OCI-LY1 (cell line): ENCODE results near the gene PSTPIP2.

Experiments used
- H2AFZ ChIP-seq: fragments of 200-600 bp; sonication (generic), shearing (Covaris generic); 2 replicates; pipeline ENCODE4 v1.6.0; 2014; ENCODE audit warnings: antibody characterized with exemption, mild to moderate bottlenecking, low read length
- H3F3A ChIP-seq: fragments of 200-600 bp; sonication (generic), shearing (Covaris generic); 2 replicates; pipeline ENCODE4 v1.6.0; 2014; ENCODE audit warnings: mild to moderate bottlenecking, antibody characterized with exemption, low read length, moderate library complexity; ENCODE audit not compliant: insufficient read depth
- H3K27ac ChIP-seq: fragments of 200-600 bp; sonication (generic); 2 replicates; pipeline ENCODE4 v1.5.1; 2014; ENCODE audit warnings: low read length, mixed run types, mild to moderate bottlenecking, low read depth; ENCODE audit not compliant: poor library complexity, severe bottlenecking
- H3K27me3 ChIP-seq: fragments of 200-600 bp; sonication (generic); 2 replicates; pipeline ENCODE4 v1.6.0; 2014; ENCODE audit warnings: antibody characterized with exemption, mild to moderate bottlenecking, low read length, moderate library complexity; ENCODE audit not compliant: insufficient read depth
- H3K36me3 ChIP-seq: fragments of 200-600 bp; sonication (generic); 2 replicates; pipeline ENCODE4 v1.6.1; 2014; ENCODE audit warnings: mild to moderate bottlenecking, antibody characterized with exemption, low read length, moderate library complexity, mixed read lengths; ENCODE audit not compliant: insufficient read depth
- H3K4me1 ChIP-seq: fragments of 200-600 bp; sonication (generic); 2 replicates; pipeline ENCODE4 v1.5.1; 2014; ENCODE audit warnings: mild to moderate bottlenecking, low read length, moderate library complexity; ENCODE audit not compliant: insufficient read depth, severe bottlenecking
- H3K4me2 ChIP-seq: fragments of 200-600 bp; sonication (generic), shearing (Covaris generic); 2 replicates; pipeline ENCODE4 v1.6.1; 2014; ENCODE audit warnings: low read length
- H3K4me3 ChIP-seq: fragments of 200-600 bp; sonication (generic); 2 replicates; pipeline ENCODE4 v1.5.1; 2014; ENCODE audit warnings: low read length, low read depth, mild to moderate bottlenecking, mixed read lengths; ENCODE audit not compliant: poor library complexity, severe bottlenecking
- H3K79me2 ChIP-seq: fragments of 200-600 bp; shearing (Covaris generic); 2 replicates; pipeline ENCODE4 v1.6.1; 2016; ENCODE audit warnings: mixed run types, low read length, mixed read lengths; ENCODE audit not compliant: insufficient read depth
- H3K9ac ChIP-seq: fragments of 200-600 bp; sonication (generic), shearing (Covaris generic); 2 replicates; pipeline ENCODE4 v1.6.1; 2014; ENCODE audit warnings: mild to moderate bottlenecking, low read length, mixed read lengths
- H3K9me2 ChIP-seq: fragments of 200-600 bp; sonication (generic), shearing (Covaris generic); 2 replicates; pipeline ENCODE4 v1.6.1; 2014; ENCODE audit warnings: low read depth, mild to moderate bottlenecking, low read length, mixed read lengths
- H3K9me3 ChIP-seq: fragments of 200-600 bp; shearing (Covaris generic); 2 replicates; pipeline ENCODE4 v1.6.1; 2014; ENCODE audit warnings: low read length, mixed read lengths
- H4K20me1 ChIP-seq: fragments of 200-600 bp; sonication (generic), shearing (Covaris generic); 2 replicates; pipeline ENCODE4 v1.6.0; 2016; ENCODE audit warnings: mild to moderate bottlenecking, low read length; ENCODE audit not compliant: insufficient read depth
- EZH2 ChIP-seq: fragments of 200-600 bp; sonication (generic), shearing (Covaris generic); IDR thresholded peaks from 2 replicates; pipeline ENCODE4 v1.8.0; 2017; ENCODE audit warnings: borderline replicate concordance, mixed run types, mild to moderate bottlenecking, antibody characterized with exemption, low read length, moderate library complexity, mixed read lengths
- TF ChIP-seq, protein P1 (sequence below): fragments of 200-600 bp; sonication (generic), shearing (Covaris generic); IDR thresholded peaks from 2 replicates; pipeline ENCODE4 v1.5.1; 2017; ENCODE audit warnings: mild to moderate bottlenecking, antibody characterized with exemption, low read length, moderate library complexity, mixed read lengths

The PSTPIP2 gene

DNA sequence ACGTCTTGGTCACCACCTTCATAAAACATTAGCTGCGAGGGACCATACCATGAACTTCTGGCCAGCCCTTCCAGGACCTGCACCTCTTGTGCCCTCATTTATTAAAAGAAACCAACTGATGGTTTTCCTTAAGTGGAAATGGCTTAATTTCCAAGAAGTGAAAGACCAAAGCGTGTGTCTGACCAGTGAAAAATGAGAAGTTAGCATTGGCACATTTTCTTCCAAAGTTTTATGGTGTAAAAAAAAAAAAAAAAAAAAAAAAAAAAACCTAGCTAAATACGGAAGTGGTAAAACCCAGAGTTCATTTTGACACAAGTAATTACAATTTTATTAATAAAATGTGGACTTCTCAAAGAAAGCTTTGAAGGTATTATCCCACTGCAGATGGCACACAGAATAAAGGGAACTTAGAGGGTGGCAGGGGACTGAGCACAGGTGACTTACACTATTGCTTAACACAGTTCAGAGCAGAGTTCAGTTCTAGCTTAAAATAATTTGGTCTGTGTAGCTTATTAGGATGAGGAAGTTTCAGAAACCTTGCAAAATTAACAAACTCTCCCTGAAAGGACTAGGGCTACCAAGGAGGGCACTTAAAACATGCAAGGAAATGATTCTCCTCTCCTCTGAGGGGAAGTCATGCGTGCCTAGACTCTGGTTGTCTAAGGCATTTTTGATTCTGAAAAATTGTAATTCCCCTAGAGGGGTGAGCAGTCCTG is 62.8 kb downstream of the PSTPIP2 start:
- Histone ChIP-seq H3K27me3 (no peaks in the 10 kb centered on the region; the same call in 1 of the 2 replicates), H3K36me3 (no peaks in the 10 kb centered on the region), H4K20me1 (no peaks in the 10 kb centered on the region), H3F3A (no peaks in the 10 kb centered on the region), H2AFZ (no peak overlapping the region), H3K4me3 (no peak overlapping the region), H3K9ac (no peak overlapping the region), H3K27ac (no peak overlapping the region), H3K4me1 (peaks cover 6% of the 10 kb centered on the region), H3K79me2 (no peaks in the 10 kb centered on the region), H3K9me2 (no peaks in the 10 kb centered on the region), H3K4me2 (no peak overlapping the region), H3K9me3 (no peaks in the 10 kb centered on the region)
- TF ChIP-seq EZH2, result no peak
- TF ChIP-seq, protein P1, sequence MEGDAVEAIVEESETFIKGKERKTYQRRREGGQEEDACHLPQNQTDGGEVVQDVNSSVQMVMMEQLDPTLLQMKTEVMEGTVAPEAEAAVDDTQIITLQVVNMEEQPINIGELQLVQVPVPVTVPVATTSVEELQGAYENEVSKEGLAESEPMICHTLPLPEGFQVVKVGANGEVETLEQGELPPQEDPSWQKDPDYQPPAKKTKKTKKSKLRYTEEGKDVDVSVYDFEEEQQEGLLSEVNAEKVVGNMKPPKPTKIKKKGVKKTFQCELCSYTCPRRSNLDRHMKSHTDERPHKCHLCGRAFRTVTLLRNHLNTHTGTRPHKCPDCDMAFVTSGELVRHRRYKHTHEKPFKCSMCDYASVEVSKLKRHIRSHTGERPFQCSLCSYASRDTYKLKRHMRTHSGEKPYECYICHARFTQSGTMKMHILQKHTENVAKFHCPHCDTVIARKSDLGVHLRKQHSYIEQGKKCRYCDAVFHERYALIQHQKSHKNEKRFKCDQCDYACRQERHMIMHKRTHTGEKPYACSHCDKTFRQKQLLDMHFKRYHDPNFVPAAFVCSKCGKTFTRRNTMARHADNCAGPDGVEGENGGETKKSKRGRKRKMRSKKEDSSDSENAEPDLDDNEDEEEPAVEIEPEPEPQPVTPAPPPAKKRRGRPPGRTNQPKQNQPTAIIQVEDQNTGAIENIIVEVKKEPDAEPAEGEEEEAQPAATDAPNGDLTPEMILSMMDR, result no peak

DNA sequence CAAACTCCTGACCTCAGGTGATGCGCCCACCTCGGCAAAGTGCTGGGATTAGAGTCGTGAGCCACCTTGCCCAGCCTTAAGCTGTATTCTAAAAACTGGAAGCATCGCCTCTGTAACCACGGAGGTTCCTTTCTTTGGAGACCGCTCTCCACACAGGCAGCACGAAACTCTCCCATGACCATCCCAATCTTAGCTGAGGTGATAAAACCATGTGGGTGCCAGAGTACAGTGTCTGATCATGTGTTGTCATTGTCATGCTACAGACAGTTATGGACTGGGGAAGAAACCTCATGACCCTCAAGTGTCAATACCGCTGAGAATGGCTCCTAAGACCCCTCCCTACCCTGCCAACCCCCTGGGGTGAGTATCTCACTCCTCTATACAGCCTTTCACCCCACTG is 63.5 kb downstream of the PSTPIP2 start:
- no peaks in the 10 kb centered on the region for H3K36me3 ChIP-seq
- no peaks in the 10 kb centered on the region for H4K20me1 ChIP-seq
- H3K27me3 ChIP-seq, result no peaks in the 10 kb centered on the region; the same call in 1 of the 2 replicates
- H2AFZ ChIP-seq, result no peak overlapping the region
- H3F3A ChIP-seq, result no peaks in the 10 kb centered on the region
- no peak overlapping the region for H3K4me3 ChIP-seq
- H3K4me1 ChIP-seq, result peaks cover 5% of the 10 kb centered on the region
- H3K9ac ChIP-seq, result no peak overlapping the region
- no peak overlapping the region for H3K27ac ChIP-seq
- H3K9me2 ChIP-seq, result no peaks in the 10 kb centered on the region
- H3K9me3 ChIP-seq, result no peaks in the 10 kb centered on the region
- H3K79me2 ChIP-seq, result no peaks in the 10 kb centered on the region
- H3K4me2 ChIP-seq, result no peak overlapping the region
- TF ChIP-seq, protein P1, result no peak
- no peak for TF ChIP-seq EZH2

DNA sequence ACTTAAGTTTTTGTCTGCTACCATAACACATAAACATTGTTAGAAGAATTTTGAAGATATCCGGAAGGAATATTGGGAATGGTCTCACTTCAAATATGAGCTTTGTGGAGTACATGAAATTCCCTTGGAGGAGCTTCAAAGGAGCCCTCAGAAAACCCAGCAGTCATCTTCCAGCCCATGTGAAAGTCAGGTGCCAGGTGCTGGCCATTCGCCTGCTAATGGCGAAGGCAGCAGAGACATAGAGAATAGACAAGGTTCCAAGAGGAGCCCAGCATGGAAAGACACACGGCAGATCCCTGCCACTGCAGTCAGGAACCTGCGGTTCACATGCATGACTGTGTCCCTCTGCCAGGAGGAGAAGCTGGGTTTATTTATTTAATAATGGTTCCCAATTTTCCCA is 64.9 kb downstream of the PSTPIP2 start:
- H3F3A ChIP-seq, result no peaks in the 10 kb centered on the region
- H4K20me1 ChIP-seq, result no peaks in the 10 kb centered on the region
- H3K27me3 ChIP-seq, result no peaks in the 10 kb centered on the region; the same call in 1 of the 2 replicates
- H3K9ac ChIP-seq, result no peak overlapping the region
- TF ChIP-seq, protein P1, result no peak
- TF ChIP-seq EZH2, result no peak
- no peaks in the 10 kb centered on the region for H3K9me2 ChIP-seq
- no peak overlapping the region for H3K4me3 ChIP-seq
- H3K36me3 ChIP-seq, result no peaks in the 10 kb centered on the region
- H3K79me2 ChIP-seq, result no peaks in the 10 kb centered on the region
- no peak overlapping the region for H3K4me2 ChIP-seq
- no peak overlapping the region for H3K27ac ChIP-seq
- no peaks in the 10 kb centered on the region for H3K4me1 ChIP-seq
- H3K9me3 ChIP-seq, result no peaks in the 10 kb centered on the region
- no peak overlapping the region for H2AFZ ChIP-seq
